Stomach (tissue), 4 donors: Measurements from ENCODE around the gene TBC1D3E.
"Not testable (repeated sequence)": the region's sequence is repeated elsewhere in the genome, so short reads cannot be mapped to it uniquely, and the experiment has no call there.

ENCODE experiments used
- POLR2A ChIP-seq, 4 donors: fragments of 450-650 bp; IDR thresholded peaks; one replicate each; pipeline ENCODE4 v1.6.1; 2016; ENCODE audit warnings: antibody characterized with exemption in 4 of 4, control low read depth in 2 of 4, mild to moderate bottlenecking in 1 of 4, moderate library complexity in 1 of 4
- TF ChIP-seq, protein P1 (sequence below), 7 experiments: fragments of 450-650 bp in 4 of 7; fragments of 200-600 bp in 3 of 7; sonication (generic) in 3 of 7; IDR thresholded peaks; one replicate each; pipeline ENCODE4 v1.5.1; 2016 to 2019; ENCODE audit warnings: antibody characterized with exemption in 7 of 7, control low read depth in 2 of 7, mild to moderate bottlenecking in 1 of 7

DNA sequence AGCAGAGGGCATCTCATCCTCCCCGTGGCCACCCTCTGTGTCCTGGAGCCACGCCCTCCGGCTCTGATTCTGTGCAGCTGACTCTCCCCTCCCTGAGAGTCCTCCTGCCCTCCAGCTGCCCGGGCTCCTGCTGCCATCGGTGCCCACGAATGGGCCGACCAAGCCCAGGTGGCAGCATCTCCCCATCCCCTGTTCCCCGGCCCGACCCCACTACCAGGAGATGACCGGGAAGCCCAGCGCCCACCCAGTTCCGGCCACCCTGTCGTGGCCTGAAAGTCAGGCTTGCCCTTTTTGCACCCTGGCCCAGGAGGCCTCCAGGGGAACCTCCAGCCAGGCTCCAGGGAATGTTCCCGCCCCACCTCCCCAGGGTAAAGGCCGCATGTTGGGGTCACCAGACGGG lies 7.1 kb downstream of the TBC1D3E start:
- TF ChIP-seq, protein P1, sequence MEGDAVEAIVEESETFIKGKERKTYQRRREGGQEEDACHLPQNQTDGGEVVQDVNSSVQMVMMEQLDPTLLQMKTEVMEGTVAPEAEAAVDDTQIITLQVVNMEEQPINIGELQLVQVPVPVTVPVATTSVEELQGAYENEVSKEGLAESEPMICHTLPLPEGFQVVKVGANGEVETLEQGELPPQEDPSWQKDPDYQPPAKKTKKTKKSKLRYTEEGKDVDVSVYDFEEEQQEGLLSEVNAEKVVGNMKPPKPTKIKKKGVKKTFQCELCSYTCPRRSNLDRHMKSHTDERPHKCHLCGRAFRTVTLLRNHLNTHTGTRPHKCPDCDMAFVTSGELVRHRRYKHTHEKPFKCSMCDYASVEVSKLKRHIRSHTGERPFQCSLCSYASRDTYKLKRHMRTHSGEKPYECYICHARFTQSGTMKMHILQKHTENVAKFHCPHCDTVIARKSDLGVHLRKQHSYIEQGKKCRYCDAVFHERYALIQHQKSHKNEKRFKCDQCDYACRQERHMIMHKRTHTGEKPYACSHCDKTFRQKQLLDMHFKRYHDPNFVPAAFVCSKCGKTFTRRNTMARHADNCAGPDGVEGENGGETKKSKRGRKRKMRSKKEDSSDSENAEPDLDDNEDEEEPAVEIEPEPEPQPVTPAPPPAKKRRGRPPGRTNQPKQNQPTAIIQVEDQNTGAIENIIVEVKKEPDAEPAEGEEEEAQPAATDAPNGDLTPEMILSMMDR (IDR thresholded peaks at IDR 0.05), result not testable (repeated sequence)
- not testable (repeated sequence) for TF ChIP-seq POLR2A (IDR thresholded peaks at IDR 0.05)
